ENCODE results near the gene SMARCAL1. TPM values are rescaled to one million over a fixed set of nuclear protein-coding genes. Genes with fewer than 3 reads are reported as not detected.

The SMARCAL1 gene
- total RNA-seq, 6 experiments from 2014 or later = 6.1 to 11.0 (median 7.9) TPM

- DNase-seq (no peak), ATAC-seq (no peak)
- TF ChIP-seq, protein P1, sequence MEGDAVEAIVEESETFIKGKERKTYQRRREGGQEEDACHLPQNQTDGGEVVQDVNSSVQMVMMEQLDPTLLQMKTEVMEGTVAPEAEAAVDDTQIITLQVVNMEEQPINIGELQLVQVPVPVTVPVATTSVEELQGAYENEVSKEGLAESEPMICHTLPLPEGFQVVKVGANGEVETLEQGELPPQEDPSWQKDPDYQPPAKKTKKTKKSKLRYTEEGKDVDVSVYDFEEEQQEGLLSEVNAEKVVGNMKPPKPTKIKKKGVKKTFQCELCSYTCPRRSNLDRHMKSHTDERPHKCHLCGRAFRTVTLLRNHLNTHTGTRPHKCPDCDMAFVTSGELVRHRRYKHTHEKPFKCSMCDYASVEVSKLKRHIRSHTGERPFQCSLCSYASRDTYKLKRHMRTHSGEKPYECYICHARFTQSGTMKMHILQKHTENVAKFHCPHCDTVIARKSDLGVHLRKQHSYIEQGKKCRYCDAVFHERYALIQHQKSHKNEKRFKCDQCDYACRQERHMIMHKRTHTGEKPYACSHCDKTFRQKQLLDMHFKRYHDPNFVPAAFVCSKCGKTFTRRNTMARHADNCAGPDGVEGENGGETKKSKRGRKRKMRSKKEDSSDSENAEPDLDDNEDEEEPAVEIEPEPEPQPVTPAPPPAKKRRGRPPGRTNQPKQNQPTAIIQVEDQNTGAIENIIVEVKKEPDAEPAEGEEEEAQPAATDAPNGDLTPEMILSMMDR (IDR thresholded peaks at IDR 0.05) = no peak
- TF ChIP-seq POLR2A (IDR thresholded peaks at IDR 0.05) = no peak
- Histone ChIP-seq H3K9me3 (no peaks in the 10 kb centered on the region), H3K4me1 (no peaks in the 10 kb centered on the region), H3K27me3 (no peaks in the 10 kb centered on the region), H3K4me3 (no peak overlapping the region), H3K27ac (no peak overlapping the region), H3K36me3 (peaks cover 0 to 60% (median 26%) of the 10 kb centered on the region in 4 donors)
- intact Hi-C loops (cut with DNase I) = no loop called here
- WGBS (ENCODE audit: insufficient coverage, low coverage, low lambda C conversion rate, missing lambda C conversion rate) = 67% methylated on average over 6 of the region's 6 CpGs
Measured at GRCh38 chr2:216428618-216429350, 16.5 kb downstream of the SMARCAL1 start.

- Histone ChIP-seq H3K4me3 (no peak overlapping the region), H3K4me1 (no peaks in the 10 kb centered on the region), H3K36me3 (peaks cover 0 to 57% (median 28%) of the 10 kb centered on the region in 4 donors), H3K27me3 (no peaks in the 10 kb centered on the region), H3K9me3 (no peaks in the 10 kb centered on the region), H3K27ac (no peak overlapping the region)
- WGBS (ENCODE audit: insufficient coverage, low coverage, low lambda C conversion rate, missing lambda C conversion rate) = 74% methylated on average over 5 of the region's 5 CpGs
- no peak for TF ChIP-seq POLR2A (IDR thresholded peaks at IDR 0.05)
- TF ChIP-seq, protein P1 (IDR thresholded peaks at IDR 0.05) = no peak
- DNase-seq (no peak), ATAC-seq (no peak)
- intact Hi-C loops (cut with DNase I) = no loop called here
Measured at GRCh38 chr2:216429428-216429827, 17.1 kb downstream of the SMARCAL1 start.

DNA sequence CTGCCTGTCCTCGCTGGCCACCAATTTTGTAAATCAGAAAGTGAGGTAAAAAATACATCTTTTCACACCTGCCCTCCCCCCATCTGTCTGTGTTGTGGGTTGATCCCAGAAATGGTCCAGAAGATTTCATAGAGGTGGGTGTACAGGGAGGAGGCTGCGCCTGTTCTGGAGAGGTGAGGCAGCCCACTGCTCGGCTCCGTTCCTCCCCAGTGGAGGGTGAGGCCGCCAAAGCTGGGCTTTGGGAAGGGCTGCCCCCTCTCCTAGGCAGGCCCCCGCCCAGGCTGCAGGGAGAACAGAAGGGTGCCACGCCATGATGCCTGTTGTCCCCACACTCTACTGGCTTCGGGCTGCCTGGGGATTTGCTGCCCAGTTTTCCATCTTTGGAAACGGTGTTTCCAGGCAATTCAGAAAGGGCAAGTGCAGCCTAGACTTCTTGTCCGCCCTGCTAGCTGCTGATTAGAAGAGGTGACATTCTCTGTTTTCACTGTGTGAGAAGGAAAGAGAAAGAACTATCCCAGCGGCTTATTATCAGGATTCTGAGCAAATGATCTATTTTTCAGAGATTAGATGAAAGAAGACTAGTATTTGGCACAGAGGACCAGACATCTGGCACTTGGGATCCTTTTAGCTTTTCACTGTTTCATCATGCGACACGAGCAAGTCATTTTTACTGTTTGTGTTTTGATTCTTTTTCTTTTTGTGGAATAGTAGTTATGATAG lies 18.7 kb downstream of the SMARCAL1 start:
- ATAC-seq (no peak), DNase-seq (no peak)
- no peaks in the 10 kb centered on the region for H3K9me3 ChIP-seq
- no peak for TF ChIP-seq POLR2A (IDR thresholded peaks at IDR 0.05)
- TF ChIP-seq, protein P1 (IDR thresholded peaks at IDR 0.05) = no peak
- intact Hi-C loops (cut with DNase I) = no loop called here
- no peak overlapping the region for H3K4me3 ChIP-seq
- H3K36me3 ChIP-seq = peaks cover 0 to 54% (median 21%) of the 10 kb centered on the region in 4 donors
- WGBS (ENCODE audit: insufficient coverage, low coverage, low lambda C conversion rate, missing lambda C conversion rate) = 88% methylated on average over 7 of the region's 13 CpGs
- H3K27me3 ChIP-seq = no peaks in the 10 kb centered on the region
- no peaks in the 10 kb centered on the region for H3K4me1 ChIP-seq
- no peak overlapping the region for H3K27ac ChIP-seq

DNA sequence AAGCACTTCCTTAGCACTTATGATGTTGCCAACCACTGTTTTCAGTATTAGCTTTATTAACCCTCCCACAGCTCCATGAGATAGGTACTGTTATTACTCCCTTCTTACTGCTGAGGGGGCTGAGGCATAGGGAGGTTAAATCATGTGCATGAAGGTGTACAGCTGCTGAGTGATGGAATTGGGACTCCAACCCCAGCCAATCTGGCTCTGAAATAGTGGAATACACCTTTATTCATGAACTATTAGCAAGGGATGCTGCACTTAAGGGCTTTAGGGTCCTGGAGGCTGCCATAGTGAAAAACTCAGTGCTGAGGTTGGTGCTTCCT lies 19.2 kb downstream of the SMARCAL1 start:
- H3K27ac ChIP-seq = no peak overlapping the region
- no peaks in the 10 kb centered on the region for H3K9me3 ChIP-seq
- ATAC-seq (no peak), DNase-seq (no peak)
- TF ChIP-seq POLR2A (IDR thresholded peaks at IDR 0.05) = no peak
- no peaks in the 10 kb centered on the region for H3K27me3 ChIP-seq
- H3K4me1 ChIP-seq = no peaks in the 10 kb centered on the region
- no peak overlapping the region for H3K4me3 ChIP-seq
- intact Hi-C loops (cut with DNase I) = no loop called here
- peaks cover 0 to 54% (median 21%) of the 10 kb centered on the region in 4 donors for H3K36me3 ChIP-seq

GRCh38 chr2:216436383-216436782 lies 24.1 kb downstream of the SMARCAL1 start:
- H3K4me3 ChIP-seq = no peak overlapping the region
- intact Hi-C loops (cut with DNase I) = no loop called here
- WGBS (ENCODE audit: insufficient coverage, low coverage, low lambda C conversion rate, missing lambda C conversion rate) = 88% methylated on average over 2 of the region's 2 CpGs
- H3K4me1 ChIP-seq = no peaks in the 10 kb centered on the region
- H3K9me3 ChIP-seq = no peaks in the 10 kb centered on the region
- H3K36me3 ChIP-seq = peaks cover 0 to 36% (median 6%) of the 10 kb centered on the region in 4 donors
- TF ChIP-seq POLR2A (IDR thresholded peaks at IDR 0.05) = no peak
- TF ChIP-seq, protein P1 (IDR thresholded peaks at IDR 0.05) = no peak
- no peaks in the 10 kb centered on the region for H3K27me3 ChIP-seq
- H3K27ac ChIP-seq = no peak overlapping the region
- ATAC-seq = no peak
- DNase-seq = no peak

Measured in right lobe of liver (tissue), 6 donors.